HG03565 (cell line): ENCODE measurements around the gene CRTC2.

Source experiments
- ATAC-seq: cut with Tn5 transposase; IDR thresholded peaks from one replicate; pipeline ENCODE4 v1.9.1; 2021; ENCODE audit warnings: mild to moderate bottlenecking, moderate library complexity; ENCODE audit not compliant: unreplicated experiment

CRTC2 gene

DNA sequence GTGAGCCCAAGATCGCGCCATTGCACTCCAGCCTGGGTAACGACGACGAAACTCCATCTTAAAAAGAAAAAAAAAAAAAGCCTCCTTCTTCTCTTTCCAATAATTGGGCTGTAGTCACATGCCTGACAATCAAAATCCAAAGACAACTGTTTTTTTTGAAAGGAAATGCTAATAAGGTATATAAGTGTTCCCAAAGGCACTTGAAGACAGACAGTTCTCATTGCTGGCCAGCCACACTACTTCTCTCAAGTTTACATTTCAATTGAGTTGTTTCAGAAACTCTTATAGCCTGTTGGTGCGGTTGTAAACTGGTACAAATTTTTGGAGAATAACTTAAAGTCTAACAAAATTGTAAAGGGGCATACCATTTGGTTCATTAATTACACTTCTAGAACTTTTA, 58.9 kb downstream of the CRTC2 start:
- ATAC-seq: no peak
